Measurements from ENCODE around the gene PARVA.

- TF ChIP-seq POLR2AphosphoS5 (IDR thresholded peaks at IDR 0.05; ENCODE audit: low read depth, low read length) (no peak), TAF1 (IDR thresholded peaks at IDR 0.05; ENCODE audit: low read depth, low read length) (no peak), POLR2A (IDR thresholded peaks at IDR 0.05; ENCODE audit: low read depth, low read length) (no peak)
These were observed 77.4 kb downstream of the PARVA start for GRCh38 chr11:12454782-12455181.

All from GM12891 (cell line).